ENCODE measurements around the gene VTN.

- TF ChIP-seq CTCF (IDR thresholded peaks at IDR 0.05; ENCODE audit: poor library complexity, severe bottlenecking) (no peak), REST (IDR thresholded peaks at IDR 0.05; ENCODE audit: borderline replicate concordance) (no peak)
Measured at GRCh38 chr17:28327031-28327607, 43.0 kb downstream of the VTN start.
